DOHH2 (cell line): Measurements from ENCODE around the gene PGGHG.

Experiments used
- H3F3A ChIP-seq: fragments of 200-600 bp; sonication (generic), shearing (Covaris generic); 2 replicates; pipeline ENCODE4 v1.6.0; 2016; ENCODE audit warnings: antibody characterized with exemption, mild to moderate bottlenecking; ENCODE audit not compliant: control insufficient read depth, insufficient read depth
- H3K27ac ChIP-seq: fragments of 200-600 bp; sonication (generic); 2 replicates; pipeline ENCODE4 v1.5.1; 2014; ENCODE audit warnings: low read depth, mild to moderate bottlenecking, low read length, moderate library complexity
- H3K27me3 ChIP-seq: fragments of 200-600 bp; sonication (generic); 2 replicates; pipeline ENCODE4 v1.6.1; 2014; ENCODE audit warnings: mild to moderate bottlenecking, low read length, mixed read lengths; ENCODE audit not compliant: control insufficient read depth
- H3K36me3 ChIP-seq: fragments of 200-600 bp; sonication (generic); 2 replicates; pipeline ENCODE4 v1.6.1; 2014; ENCODE audit warnings: mild to moderate bottlenecking, low read length, moderate library complexity, mixed read lengths; ENCODE audit not compliant: control insufficient read depth
- H3K4me1 ChIP-seq: fragments of 200-600 bp; sonication (generic); 2 replicates; pipeline ENCODE4 v1.6.1; 2014; ENCODE audit warnings: mild to moderate bottlenecking, low read length, mixed read lengths; ENCODE audit not compliant: control insufficient read depth
- H3K4me2 ChIP-seq: fragments of 200-600 bp; sonication (generic); 2 replicates; pipeline ENCODE4 v1.6.0; 2014; ENCODE audit warnings: mild to moderate bottlenecking, low read length, moderate library complexity
- H3K4me3 ChIP-seq: fragments of 200-600 bp; sonication (generic); 2 replicates; pipeline ENCODE4 v1.5.1; 2014; ENCODE audit warnings: mild to moderate bottlenecking, low read length, mixed read lengths
- H3K79me2 ChIP-seq: fragments of 200-600 bp; sonication (generic); 2 replicates; pipeline ENCODE4 v1.6.1; 2014; ENCODE audit warnings: mild to moderate bottlenecking, low read length, mixed read lengths; ENCODE audit not compliant: control insufficient read depth
- H3K9me2 ChIP-seq: fragments of 200-600 bp; sonication (generic); replicated peaks from 2 replicates; pipeline ENCODE4 v1.6.1; 2014; ENCODE audit warnings: mild to moderate bottlenecking, low read length, mixed read lengths; ENCODE audit not compliant: control insufficient read depth
- H3K9me3 ChIP-seq: fragments of 200-600 bp; sonication (generic); 2 replicates; pipeline ENCODE4 v1.6.1; 2014; ENCODE audit warnings: antibody characterized with exemption, low read length, mixed read lengths; ENCODE audit not compliant: control insufficient read depth, insufficient read depth
- H4K20me1 ChIP-seq: fragments of 200-600 bp; sonication (generic); 2 replicates; pipeline ENCODE4 v1.6.0; 2014; ENCODE audit warnings: low read depth, mild to moderate bottlenecking, antibody characterized with exemption, low read length, moderate library complexity; ENCODE audit not compliant: control insufficient read depth, insufficient read depth
- EZH2phosphoT487 ChIP-seq: fragments of 200-600 bp; sonication (generic); IDR thresholded peaks from 2 replicates; pipeline ENCODE4 v1.6.1; 2017; ENCODE audit warnings: borderline replicate concordance, mild to moderate bottlenecking, antibody characterized with exemption, low read length, moderate library complexity, mixed read lengths
- TF ChIP-seq, protein P1 (sequence below): fragments of 200-600 bp; sonication (generic); IDR thresholded peaks from one replicate; pipeline ENCODE4 v1.5.1; 2014; ENCODE audit warnings: antibody characterized with exemption, mild to moderate bottlenecking, low read depth, low read length; ENCODE audit not compliant: poor library complexity, severe bottlenecking

The PGGHG gene

DNA sequence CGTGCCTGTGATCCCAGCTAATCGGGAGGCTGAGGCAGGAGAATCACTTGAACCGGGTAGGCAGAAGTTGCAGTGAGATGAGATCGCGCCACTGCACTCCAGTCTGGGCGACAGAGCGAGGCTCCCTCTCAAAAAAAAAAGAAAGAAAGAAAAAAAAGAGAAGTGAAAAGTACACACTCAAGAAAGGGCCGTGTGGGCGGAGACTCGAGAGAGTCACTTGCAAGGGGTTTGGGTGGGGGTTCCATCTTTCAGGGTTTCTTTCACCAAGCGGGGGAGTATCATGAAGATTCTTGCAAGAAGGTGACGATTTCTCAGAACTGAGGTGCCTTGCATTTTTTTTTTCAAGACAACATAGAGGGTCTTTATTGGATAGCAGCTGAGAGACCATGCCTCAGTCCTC is 14.4 kb downstream of the PGGHG start:
- Histone ChIP-seq H3K9me3 (no peaks in the 10 kb centered on the region), H3K4me2 (peak overlapping the region; percentile 41), H3K4me1 (peaks cover 25% of the 10 kb centered on the region), H3K79me2 (no peaks in the 10 kb centered on the region), H3K36me3 (no peaks in the 10 kb centered on the region), H3K27me3 (peaks cover 6% of the 10 kb centered on the region; the same call in 1 of the 2 replicates), H3K4me3 (peak overlapping the region; percentile 18; the same call in 1 of the 2 replicates), H4K20me1 (no peaks in the 10 kb centered on the region), H3K27ac (no peak overlapping the region), H3K9me2 (no peaks in the 10 kb centered on the region), H3F3A (peaks cover 3% of the 10 kb centered on the region; the same call in 1 of the 2 replicates)
- no peak for TF ChIP-seq EZH2phosphoT487
- TF ChIP-seq, protein P1, sequence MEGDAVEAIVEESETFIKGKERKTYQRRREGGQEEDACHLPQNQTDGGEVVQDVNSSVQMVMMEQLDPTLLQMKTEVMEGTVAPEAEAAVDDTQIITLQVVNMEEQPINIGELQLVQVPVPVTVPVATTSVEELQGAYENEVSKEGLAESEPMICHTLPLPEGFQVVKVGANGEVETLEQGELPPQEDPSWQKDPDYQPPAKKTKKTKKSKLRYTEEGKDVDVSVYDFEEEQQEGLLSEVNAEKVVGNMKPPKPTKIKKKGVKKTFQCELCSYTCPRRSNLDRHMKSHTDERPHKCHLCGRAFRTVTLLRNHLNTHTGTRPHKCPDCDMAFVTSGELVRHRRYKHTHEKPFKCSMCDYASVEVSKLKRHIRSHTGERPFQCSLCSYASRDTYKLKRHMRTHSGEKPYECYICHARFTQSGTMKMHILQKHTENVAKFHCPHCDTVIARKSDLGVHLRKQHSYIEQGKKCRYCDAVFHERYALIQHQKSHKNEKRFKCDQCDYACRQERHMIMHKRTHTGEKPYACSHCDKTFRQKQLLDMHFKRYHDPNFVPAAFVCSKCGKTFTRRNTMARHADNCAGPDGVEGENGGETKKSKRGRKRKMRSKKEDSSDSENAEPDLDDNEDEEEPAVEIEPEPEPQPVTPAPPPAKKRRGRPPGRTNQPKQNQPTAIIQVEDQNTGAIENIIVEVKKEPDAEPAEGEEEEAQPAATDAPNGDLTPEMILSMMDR = no peak

DNA sequence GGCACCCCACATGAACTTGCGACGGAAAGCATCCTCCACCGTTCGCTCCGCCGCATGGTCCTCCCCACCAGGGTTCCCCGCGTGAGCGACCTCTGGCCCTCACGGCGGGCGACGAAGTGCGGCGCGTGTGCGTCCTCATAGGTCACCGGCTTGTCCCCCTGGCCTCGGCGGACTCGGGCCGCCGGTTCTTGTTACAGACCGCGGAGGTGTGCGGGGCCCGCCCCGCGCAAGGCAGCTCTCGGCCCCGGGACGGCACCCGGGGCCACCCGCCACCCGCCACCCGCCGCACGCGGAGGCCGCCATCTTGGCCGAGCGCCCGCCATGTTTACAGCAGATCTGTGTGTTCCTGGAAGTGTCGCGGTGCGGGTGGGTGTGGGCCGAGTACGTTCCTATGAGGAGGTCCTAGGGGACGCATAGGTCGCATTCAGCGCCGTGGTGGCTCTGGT is 15.2 kb downstream of the PGGHG start:
- Histone ChIP-seq H3K4me3 (no peak overlapping the region), H4K20me1 (no peaks in the 10 kb centered on the region), H3K79me2 (no peaks in the 10 kb centered on the region), H3F3A (peaks cover 3% of the 10 kb centered on the region; the same call in 1 of the 2 replicates), H3K9me3 (no peaks in the 10 kb centered on the region), H3K36me3 (no peaks in the 10 kb centered on the region), H3K9me2 (no peaks in the 10 kb centered on the region), H3K4me1 (peaks cover 26% of the 10 kb centered on the region), H3K4me2 (no peak overlapping the region), H3K27me3 (peaks cover 6% of the 10 kb centered on the region; the same call in 1 of the 2 replicates), H3K27ac (no peak overlapping the region)
- no peak for TF ChIP-seq EZH2phosphoT487
- TF ChIP-seq, protein P1 = no peak

DNA sequence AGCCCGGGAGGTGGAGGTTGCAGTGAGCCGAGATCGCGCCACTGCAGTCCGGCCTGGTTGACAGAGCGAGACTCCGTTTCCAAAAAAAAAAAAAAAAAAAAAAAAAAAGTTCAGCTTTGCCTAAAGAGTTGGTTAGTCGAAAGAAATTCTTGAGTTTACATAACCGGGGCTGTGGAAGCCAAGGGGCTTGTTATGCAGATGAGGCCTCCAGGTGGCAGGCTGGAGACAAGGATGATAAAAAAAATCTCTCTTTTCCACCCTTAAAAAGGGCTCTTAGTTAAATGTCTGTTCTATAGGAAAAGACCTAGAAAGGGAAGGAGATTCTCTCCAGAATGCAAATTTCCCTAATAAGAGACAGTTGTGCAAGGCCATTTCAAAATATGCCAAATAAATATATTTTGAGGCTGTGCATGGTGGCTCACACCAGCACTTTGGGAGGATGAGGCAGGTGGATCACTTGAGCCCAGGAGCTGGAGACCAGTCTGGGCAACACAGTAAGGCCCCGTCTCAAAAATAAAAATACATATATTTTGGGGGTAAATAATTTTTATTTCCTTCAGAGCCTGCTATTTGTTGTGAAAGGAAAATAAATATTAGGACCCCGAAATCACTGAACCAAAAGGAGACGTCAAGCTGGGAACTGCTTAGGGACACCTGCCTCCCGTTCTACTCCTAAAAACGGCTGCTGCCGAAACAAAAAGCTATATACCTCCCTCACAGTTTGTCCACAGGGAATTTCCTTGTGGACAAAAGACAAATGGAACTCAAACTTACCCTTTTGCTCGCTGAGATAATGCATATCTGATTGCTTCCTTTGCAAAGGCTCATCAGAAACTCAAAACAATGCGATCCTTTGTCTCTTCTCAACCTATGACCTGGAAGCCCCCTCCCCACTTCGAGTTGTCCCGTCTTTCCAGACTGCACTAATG is 16.3 kb downstream of the PGGHG start:
- Histone ChIP-seq H3K36me3 (no peaks in the 10 kb centered on the region), H3K27ac (no peak overlapping the region), H3K9me3 (no peaks in the 10 kb centered on the region), H3K4me2 (no peak overlapping the region), H3F3A (peaks cover 7% of the 10 kb centered on the region; the same call in 1 of the 2 replicates), H3K79me2 (no peaks in the 10 kb centered on the region), H4K20me1 (no peaks in the 10 kb centered on the region), H3K27me3 (peaks cover 13% of the 10 kb centered on the region), H3K4me3 (no peak overlapping the region), H3K4me1 (peaks cover 26% of the 10 kb centered on the region), H3K9me2 (no peaks in the 10 kb centered on the region)
- no peak for TF ChIP-seq EZH2phosphoT487
- TF ChIP-seq, protein P1 = peak; percentile 76
